Stimulated activated CD4-positive, alpha-beta T cell treated with anti-CD3 and anti-CD28 coated beads, Interleukin-12 subunit alpha, Interleukin-12 subunit beta, amount 100 ng/mL, for 48 hours (primary cell): Measurements from ENCODE around the gene TIFAB.

Experiments used
- DNase-seq, 3 donors: peaks; one replicate each; pipeline ENCODE4 v3.0.0-alpha.2; 2020; ENCODE audit warnings: low read depth in 2 of 3, low spot score in 1 of 3

TIFAB gene

DNA sequence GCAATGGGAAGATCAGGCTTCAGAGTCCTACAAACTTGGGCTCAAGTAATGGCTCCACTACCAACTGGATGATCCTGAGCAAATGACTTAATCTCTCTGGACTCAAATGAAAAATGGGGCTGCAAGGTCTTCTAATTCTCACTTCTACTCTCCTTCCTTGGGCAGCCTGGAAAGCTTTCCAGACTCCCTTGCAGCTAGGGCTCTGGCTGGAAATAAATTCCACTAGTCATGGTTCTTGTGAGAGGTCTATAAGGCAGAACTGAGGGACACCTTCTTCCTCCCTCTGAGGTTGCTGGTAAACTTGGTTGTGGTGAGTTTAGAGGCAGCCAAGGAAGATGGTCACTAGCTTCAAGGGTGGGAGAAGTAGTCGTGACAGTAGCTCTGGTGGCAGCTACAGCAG is 23.6 kb downstream of the TIFAB start:
- no peak for DNase-seq

DNA sequence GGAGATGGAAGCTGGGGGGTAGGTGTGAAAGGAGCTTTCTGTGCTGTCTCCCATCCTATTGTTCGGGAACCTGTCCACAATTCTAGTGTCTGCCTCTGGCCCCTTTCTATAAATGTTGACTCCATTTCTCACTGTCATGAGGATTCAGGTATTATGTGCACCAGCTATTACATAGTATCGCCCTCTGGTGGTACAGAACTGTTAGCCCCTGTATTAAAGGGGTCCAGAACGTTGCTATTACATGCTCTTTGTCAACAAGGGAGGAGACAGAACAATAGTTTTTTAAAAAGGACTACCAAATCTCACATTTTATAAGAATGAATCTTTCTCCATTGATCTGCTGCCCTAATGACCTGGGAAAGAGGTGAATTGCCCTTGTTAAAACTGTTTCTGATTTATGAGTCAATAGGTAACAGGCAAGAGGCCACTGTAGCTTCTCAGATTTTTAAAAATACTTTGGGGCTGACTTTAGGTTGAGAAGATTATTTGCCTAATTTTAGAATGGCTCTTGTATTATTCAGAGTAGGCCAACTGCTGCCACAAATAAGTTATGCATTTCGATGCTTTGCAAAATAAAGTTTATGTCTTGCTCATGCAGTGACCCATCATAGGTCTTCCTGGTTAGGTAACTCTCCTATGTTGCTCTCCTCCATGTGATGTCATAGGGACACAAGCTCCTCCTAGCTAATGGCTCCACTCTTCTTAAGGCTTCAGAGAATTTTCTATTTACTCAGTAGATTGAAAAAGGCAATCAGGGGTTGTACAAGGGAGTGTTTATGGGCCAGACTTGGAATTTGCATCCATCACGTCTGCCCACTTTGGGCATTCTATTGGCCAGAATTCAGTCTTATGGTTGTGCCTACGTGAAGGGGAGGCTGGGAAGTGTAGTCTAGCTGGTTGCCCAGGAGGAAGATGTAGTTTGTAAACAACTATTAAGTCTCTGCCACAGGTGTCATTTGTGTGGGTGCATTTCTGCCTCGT is 25.8 kb downstream of the TIFAB start:
- peak in 1 of 3 donors; percentile 39 for DNase-seq

GRCh38 chr5:135425641-135426040 is 26.5 kb downstream of the TIFAB start:
- DNase-seq = no peak

- no peak for DNase-seq
These were observed 28.3 kb downstream of the TIFAB start for GRCh38 chr5:135423846-135424168.

GRCh38 chr5:135423146-135423845 is 28.9 kb downstream of the TIFAB start:
- DNase-seq = no peak

DNA sequence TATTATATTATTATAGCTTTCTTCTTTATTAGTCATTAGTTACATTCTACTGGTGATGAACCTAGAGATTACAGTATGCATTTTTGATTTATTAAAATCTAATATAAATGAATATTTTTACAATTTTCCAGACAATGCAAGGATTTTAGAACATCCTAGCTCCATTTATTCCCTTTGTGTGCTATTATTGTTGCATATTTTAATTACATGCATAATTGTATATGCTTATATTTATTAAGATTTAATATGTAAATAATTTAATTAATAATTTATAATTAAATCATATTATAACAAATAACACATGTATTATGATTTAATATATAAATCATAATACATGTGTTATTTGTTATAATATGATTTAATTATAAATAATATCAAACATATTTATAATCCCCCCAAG is 29.7 kb downstream of the TIFAB start:
- DNase-seq = no peak

DNA sequence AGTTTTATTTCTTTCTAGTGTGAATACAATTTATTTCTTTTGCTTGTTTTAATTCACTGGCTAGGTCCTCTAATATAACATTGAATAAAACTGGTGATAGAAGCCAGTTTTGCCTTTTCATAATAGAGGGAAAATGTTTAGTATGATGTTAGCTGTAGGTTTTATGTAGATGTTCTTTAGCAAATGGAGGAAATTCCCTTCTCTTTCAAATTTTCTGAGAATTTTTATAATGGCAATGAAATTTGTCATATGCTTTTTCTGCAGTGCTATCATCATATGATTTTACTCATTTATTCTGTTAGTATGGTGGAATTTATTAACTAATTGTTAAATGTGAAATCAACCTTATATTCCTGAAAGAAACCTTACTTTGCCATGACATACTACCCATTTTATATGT is 35.1 kb downstream of the TIFAB start:
- no peak for DNase-seq

GRCh38 chr5:135405082-135405481 is 47.1 kb downstream of the TIFAB start:
- no peak for DNase-seq

DNA sequence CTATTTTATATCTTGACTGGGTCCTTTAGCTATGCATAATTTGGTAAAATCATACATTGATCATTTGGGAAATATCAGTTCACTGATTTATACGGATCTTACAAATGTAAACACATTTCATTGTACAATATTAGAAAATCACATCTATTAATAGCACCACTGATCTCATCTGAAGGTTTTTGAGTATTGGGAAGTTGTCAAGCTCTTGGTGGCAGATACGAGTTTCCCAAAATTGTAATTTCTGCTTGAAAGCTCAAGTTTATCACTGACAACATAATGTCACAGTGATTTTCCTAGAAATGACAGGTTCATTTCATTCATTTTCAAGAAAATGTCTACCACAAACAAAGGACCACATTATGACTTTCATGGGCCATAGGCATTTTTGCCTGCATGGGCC is 50.1 kb downstream of the TIFAB start:
- DNase-seq = no peak

GRCh38 chr5:135400866-135401265 is 51.3 kb downstream of the TIFAB start:
- no peak for DNase-seq

GRCh38 chr5:135399794-135400542 is 52.2 kb downstream of the TIFAB start:
- no peak for DNase-seq

GRCh38 chr5:135398855-135399793 is 53.0 kb downstream of the TIFAB start, which contains the start of gene MACROH2A1:
Gene MACROH2A1, minus strand, starts transcription at chr5:135399231. Its CDS starts 10,138 bp downstream, at chr5:135389093.
- peak; percentile 60 to 86 (median 66) for DNase-seq

DNA sequence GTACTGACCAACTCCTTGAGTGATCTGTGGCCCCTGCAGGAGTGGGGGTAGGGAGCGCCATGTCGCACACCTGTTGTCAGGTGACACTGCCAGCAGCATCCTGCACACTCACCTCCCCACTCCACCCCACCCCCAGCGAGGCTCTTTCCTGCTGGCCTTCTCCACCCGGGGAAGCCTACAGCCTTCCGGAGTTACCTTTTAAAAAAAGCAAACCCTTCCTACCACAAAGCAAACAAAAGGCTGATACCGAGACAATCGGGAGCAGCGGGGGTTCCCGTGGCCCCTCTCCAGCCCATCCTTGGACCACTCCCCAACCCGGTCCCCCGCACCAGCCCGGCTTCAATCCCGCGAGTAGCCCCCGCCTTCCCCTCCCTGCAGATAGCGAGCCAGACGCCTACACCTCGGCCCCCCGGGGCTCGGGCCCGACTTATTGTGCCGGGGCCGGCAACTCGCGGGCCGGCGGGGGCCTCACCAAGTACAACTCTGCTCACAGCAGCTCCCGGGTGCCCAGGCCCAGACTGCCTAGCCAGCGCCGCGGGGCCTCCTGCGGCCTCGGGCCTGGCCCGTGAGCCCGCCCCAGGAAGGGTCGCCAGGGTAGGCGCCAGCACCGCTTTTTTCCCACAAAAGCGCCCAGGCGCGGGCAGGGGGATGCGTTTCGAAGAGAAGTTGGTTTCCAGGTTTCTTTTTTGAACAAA is 53.8 kb downstream of the TIFAB start:
- DNase-seq = peak in 2 of 3 donors; percentile 20 to 30
